Vagina (tissue), 2 donors: ENCODE data around the gene DNAI2.

Source experiments
- POLR2A ChIP-seq, 2 donors: fragments of 450-650 bp; IDR thresholded peaks; one replicate each; pipeline ENCODE4 v1.6.1; 2017; ENCODE audit warnings: antibody characterized with exemption in 2 of 2, mild to moderate bottlenecking in 2 of 2, moderate library complexity in 2 of 2
- TF ChIP-seq, protein P1 (sequence below), 3 experiments: fragments of 450-650 bp in 2 of 3; fragments of 200-600 bp in 1 of 3; sonication (generic) in 1 of 3; IDR thresholded peaks; one replicate each; pipeline ENCODE4 v1.5.1; 2017 to 2019; ENCODE audit warnings: antibody characterized with exemption in 3 of 3, mild to moderate bottlenecking in 2 of 3, moderate library complexity in 2 of 3

GRCh38 chr17:74282587-74283370 is 8.7 kb downstream of the DNAI2 start:
- TF ChIP-seq POLR2A (IDR thresholded peaks at IDR 0.05): no peak
- TF ChIP-seq, protein P1, sequence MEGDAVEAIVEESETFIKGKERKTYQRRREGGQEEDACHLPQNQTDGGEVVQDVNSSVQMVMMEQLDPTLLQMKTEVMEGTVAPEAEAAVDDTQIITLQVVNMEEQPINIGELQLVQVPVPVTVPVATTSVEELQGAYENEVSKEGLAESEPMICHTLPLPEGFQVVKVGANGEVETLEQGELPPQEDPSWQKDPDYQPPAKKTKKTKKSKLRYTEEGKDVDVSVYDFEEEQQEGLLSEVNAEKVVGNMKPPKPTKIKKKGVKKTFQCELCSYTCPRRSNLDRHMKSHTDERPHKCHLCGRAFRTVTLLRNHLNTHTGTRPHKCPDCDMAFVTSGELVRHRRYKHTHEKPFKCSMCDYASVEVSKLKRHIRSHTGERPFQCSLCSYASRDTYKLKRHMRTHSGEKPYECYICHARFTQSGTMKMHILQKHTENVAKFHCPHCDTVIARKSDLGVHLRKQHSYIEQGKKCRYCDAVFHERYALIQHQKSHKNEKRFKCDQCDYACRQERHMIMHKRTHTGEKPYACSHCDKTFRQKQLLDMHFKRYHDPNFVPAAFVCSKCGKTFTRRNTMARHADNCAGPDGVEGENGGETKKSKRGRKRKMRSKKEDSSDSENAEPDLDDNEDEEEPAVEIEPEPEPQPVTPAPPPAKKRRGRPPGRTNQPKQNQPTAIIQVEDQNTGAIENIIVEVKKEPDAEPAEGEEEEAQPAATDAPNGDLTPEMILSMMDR (IDR thresholded peaks at IDR 0.05): no peak
